T-cell (primary cell): ENCODE results near the gene CYP27B1. TPM values are rescaled to one million over a fixed set of nuclear protein-coding genes. Genes with fewer than 3 reads are reported as not detected.

Experiments used
- ATAC-seq, 4 experiments: fragments of 200-7000 bp in 3 of 4; fragments of 150-1000 bp in 1 of 4; cut with Tn5 transposase; replicated peaks in 1 of 4; 1 replicate in 3 of 4; 2 replicates in 1 of 4; pipeline ENCODE4 v1.10.0; 2021; ENCODE audit warnings: moderate library complexity in 3 of 4, mild to moderate bottlenecking in 2 of 4, moderate number of reproducible peaks in 1 of 4
- CTCF ChIA-PET, 2 donors: fragments of 300-600 bp; sonication (Branson Sonifier 250); formaldehyde crosslinking; loops; one replicate each; lab custom pipeline; 2022; ENCODE audit warnings: antibody characterized with exemption in 2 of 2; lab: Charles Lee
- POLR2A ChIA-PET, 2 donors: fragments of 300-600 bp; sonication (Branson Sonifier 250); formaldehyde crosslinking; loops; one replicate each; lab custom pipeline; 2022; ENCODE audit warnings: antibody characterized with exemption in 2 of 2; lab: Charles Lee
- DNase-seq, 35 experiments: peaks; one replicate each; pipeline versions ENCODE4 v3.0.0 to v3.0.0-alpha.2; 2013 to 2023
- H3K27ac ChIP-seq: one replicate; pipeline ENCODE4 v1.5.1; 2013; ENCODE audit warnings: low read length
- H3K27me3 ChIP-seq, 2 experiments: replicated peaks in 1 of 2; 1 replicate in 1 of 2; 2 replicates in 1 of 2; pipeline versions ENCODE4 v1.6.1 to v1.7.0; 2013; ENCODE audit warnings: low read length in 1 of 2, mixed read lengths in 1 of 2; ENCODE audit not compliant: control insufficient read depth in 2 of 2, insufficient read depth in 2 of 2; ENCODE audit errors: extremely low read depth in 1 of 2
- H3K36me3 ChIP-seq, 2 donors: 1 replicate in 1 of 2; 2 replicates in 1 of 2; pipeline versions ENCODE4 v1.6.1 to v1.7.0; 2013; ENCODE audit warnings: low read length in 1 of 2; ENCODE audit not compliant: control insufficient read depth in 2 of 2, insufficient read depth in 1 of 2; ENCODE audit errors: extremely low read depth in 1 of 2
- H3K4me1 ChIP-seq, 2 experiments: 1 replicate in 1 of 2; 2 replicates in 1 of 2; pipeline versions ENCODE4 v1.6.1 to v1.7.0; 2013; ENCODE audit warnings: low read length in 2 of 2, mixed read lengths in 1 of 2; ENCODE audit not compliant: insufficient read depth in 2 of 2, control insufficient read depth in 1 of 2; ENCODE audit errors: extremely low read depth in 1 of 2
- H3K4me3 ChIP-seq, 2 donors: 1 replicate in 1 of 2; 2 replicates in 1 of 2; pipeline versions ENCODE4 v1.5.1 to v1.7.0; 2013; ENCODE audit warnings: mild to moderate bottlenecking in 2 of 2, low read length in 1 of 2, moderate library complexity in 1 of 2; ENCODE audit not compliant: control insufficient read depth in 1 of 2; ENCODE audit errors: extremely low read depth in 1 of 2
- H3K9me3 ChIP-seq: 2 replicates; pipeline ENCODE4 v1.7.0; 2013
- H3K27ac Mint-ChIP-seq, 2 donors: one replicate each; pipeline ENCODE4 v1.8.0; 2020 to 2021; ENCODE audit warnings: mild to moderate bottlenecking in 2 of 2, mixed read lengths in 2 of 2
- H3K27me3 Mint-ChIP-seq, 2 donors: one replicate each; pipeline ENCODE4 v1.8.0; 2021 to 2022; ENCODE audit warnings: mixed read lengths in 2 of 2
- H3K36me3 Mint-ChIP-seq: one replicate; pipeline ENCODE4 v1.8.0; 2021; ENCODE audit warnings: mixed read lengths
- H3K4me1 Mint-ChIP-seq, 3 donors: one replicate each; pipeline ENCODE4 v1.8.0; 2020 to 2022; ENCODE audit warnings: mixed read lengths in 3 of 3, mild to moderate bottlenecking in 1 of 3
- H3K4me3 Mint-ChIP-seq, 3 donors: one replicate each; pipeline ENCODE4 v1.8.0; 2020 to 2022; ENCODE audit warnings: mild to moderate bottlenecking in 3 of 3, mixed read lengths in 3 of 3, moderate library complexity in 3 of 3
- H3K9me3 Mint-ChIP-seq, 3 donors: one replicate each; pipeline ENCODE4 v1.8.0; 2020 to 2022; ENCODE audit warnings: mixed read lengths in 3 of 3
- WGBS: methylation state at CpG from one replicate; pipeline ENCODE4 v1.1.5; 2013; ENCODE audit warnings: missing lambda C conversion rate; ENCODE audit not compliant: insufficient coverage; 5-methylcytosine and 5-hydroxymethylcytosine counted together
- total RNA-seq, 35 experiments: library from RNA in 6 of 35; stranded (reverse) in 6 of 35; fragments of 120-200 nt in 1 of 35; gene quantifications; one replicate each; pipeline versions ENCODE4 v1.2.1 to v1.2.4 and lab custom pipeline; 2013 to 2026

The CYP27B1 gene
- total RNA-seq, 5 donors from 2014 or later (not counting 1 experiment from before 2014, with no cell fraction given), result 0.76 to 2.1 (median 1.2) TPM

DNA sequence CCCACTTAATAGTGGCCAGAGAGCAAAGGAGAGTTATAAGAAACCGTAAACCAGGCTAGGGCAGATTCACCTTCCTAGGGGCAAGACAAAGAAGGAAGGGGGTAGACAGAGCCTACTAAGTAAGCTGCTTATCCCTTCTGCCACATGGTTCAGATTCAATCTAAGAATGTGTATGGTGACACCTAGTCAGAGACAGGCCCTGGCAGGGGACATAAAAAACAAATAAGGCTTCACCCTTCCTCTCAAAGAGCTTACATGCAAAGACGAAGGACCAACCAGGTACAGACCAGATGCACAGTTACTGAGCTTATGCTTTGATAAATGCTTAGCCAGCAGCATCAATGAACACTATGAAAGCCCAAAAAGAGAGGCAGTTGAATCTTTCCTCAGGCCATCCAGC, 4.4 kb downstream of the CYP27B1 start:
- Mint-ChIP-seq H3K4me1 (peaks cover 38 to 53% (median 43%) of the 10 kb centered on the region in 3 donors), H3K4me3 (no peak overlapping the region), H3K36me3 (peaks cover 12% of the 10 kb centered on the region), H3K27me3 (peaks cover 16 to 35% of the 10 kb centered on the region in 2 donors), H3K27ac (no peak overlapping the region), H3K9me3 (no peaks in the 10 kb centered on the region)
- WGBS, result 86% methylated on average over 1 of the region's 2 CpGs
- peaks cover 7 to 20% of the 10 kb centered on the region in 2 donors for H3K36me3 ChIP-seq
- H3K27me3 ChIP-seq, result peaks cover 19 to 35% of the 10 kb centered on the region in 2 experiments
- DNase-seq (no peak), ATAC-seq (no peak)
- H3K4me1 ChIP-seq, result peaks cover 9 to 35% of the 10 kb centered on the region in 2 experiments
- H3K9me3 ChIP-seq, result no peaks in the 10 kb centered on the region
- no peak overlapping the region for H3K4me3 ChIP-seq
- ChIA-PET CTCF (interaction anchor here (1.2 to 1.6 kb wide), 3 partner anchors 19 to 141 kb away, joined by 3 read pairs; no protein-coding TSS in a partner anchor), POLR2A (no interaction called here)
- no peak overlapping the region for H3K27ac ChIP-seq

DNA sequence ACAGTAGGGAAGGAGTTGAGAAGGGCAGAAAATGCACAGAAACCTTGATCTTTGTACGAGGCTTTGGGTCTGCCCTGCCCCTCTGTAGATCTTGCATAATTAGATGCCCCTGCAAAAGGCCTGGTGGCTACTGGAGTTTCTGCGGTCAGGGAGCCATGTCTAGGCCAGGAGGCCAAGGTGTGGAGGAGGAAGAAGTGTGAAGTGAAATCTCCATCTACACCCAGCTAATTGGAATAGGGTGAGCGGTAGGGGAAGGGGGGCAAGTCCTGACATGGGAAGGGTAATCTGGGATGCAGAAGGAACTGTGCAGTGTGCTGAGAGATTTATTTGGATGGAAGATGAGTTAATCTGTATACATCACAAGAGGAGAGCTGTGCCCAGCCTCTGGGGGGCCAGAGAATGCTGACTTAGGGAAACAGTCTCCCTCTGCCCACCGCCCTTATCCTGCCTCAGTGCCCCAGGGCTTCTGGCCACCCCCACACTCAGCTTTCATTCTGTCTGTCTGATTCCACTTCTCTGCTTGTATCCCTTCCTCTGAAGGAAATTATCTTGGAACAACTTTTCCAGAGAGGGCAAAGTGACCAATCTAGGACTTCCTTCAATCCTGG, 5.4 kb downstream of the CYP27B1 start:
- H3K4me3 ChIP-seq, result no peak overlapping the region
- Mint-ChIP-seq H3K36me3 (peaks cover 15% of the 10 kb centered on the region), H3K4me3 (no peak overlapping the region), H3K27me3 (peaks cover 13 to 28% of the 10 kb centered on the region in 2 donors), H3K9me3 (no peaks in the 10 kb centered on the region), H3K4me1 (peaks cover 40 to 54% (median 47%) of the 10 kb centered on the region in 3 donors), H3K27ac (no peak overlapping the region)
- no peak for DNase-seq
- ChIA-PET CTCF (interaction anchor here (0.6 to 1.3 kb wide), 4 partner anchors 13 to 142 kb away, joined by 3 to 5 read pairs (median 3); partner anchors contain the start of gene TSPAN31 (in 1 of the 2)), POLR2A (no interaction called here)
- WGBS, result 88% methylated on average over 1 of the region's 4 CpGs
- no peaks in the 10 kb centered on the region for H3K9me3 ChIP-seq
- ATAC-seq, result no peak
- no peak overlapping the region for H3K27ac ChIP-seq
- peaks cover 9 to 37% of the 10 kb centered on the region in 2 experiments for H3K4me1 ChIP-seq
- peaks cover 10 to 26% of the 10 kb centered on the region in 2 experiments for H3K27me3 ChIP-seq
- H3K36me3 ChIP-seq, result peaks cover 7 to 20% of the 10 kb centered on the region in 2 donors

DNA sequence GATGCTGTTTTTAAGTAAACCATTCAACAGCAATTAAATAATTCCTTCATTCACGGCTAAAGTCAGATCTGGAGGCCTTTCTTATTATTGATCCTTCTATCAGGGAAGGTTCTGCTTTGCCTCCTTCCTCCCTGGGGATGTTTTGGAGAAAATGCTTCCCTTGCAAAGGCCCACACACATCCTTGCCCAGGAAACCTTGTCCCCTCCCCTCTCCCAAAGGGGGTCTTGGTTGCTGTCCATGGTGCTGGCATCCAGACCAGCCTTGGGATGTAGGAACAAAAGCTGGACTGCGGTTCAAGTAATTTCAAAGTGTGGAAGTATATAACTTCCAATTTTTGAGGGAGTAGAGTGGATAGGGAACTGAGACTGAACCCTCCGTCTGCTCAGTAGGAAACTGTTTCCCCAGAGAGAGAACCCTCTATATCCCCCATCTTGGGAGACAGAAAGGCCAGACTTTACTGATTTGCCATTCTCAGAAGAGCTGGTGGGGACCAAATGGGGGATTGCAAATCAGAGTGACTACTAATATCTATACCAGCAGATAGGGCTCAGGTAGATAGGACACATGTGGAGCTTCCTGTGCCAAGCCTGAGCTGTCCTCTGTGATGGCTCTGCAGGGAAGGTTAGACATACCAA, 6.4 kb downstream of the CYP27B1 start:
- no peaks in the 10 kb centered on the region for H3K9me3 Mint-ChIP-seq
- H3K27me3 Mint-ChIP-seq, result peaks cover 9 to 19% of the 10 kb centered on the region in 2 donors
- Histone ChIP-seq H3K27ac (no peak overlapping the region), H3K36me3 (peaks cover 7 to 20% of the 10 kb centered on the region in 2 donors), H3K9me3 (no peaks in the 10 kb centered on the region), H3K4me1 (peaks cover 11 to 35% of the 10 kb centered on the region in 2 experiments), H3K27me3 (peaks cover 5 to 16% of the 10 kb centered on the region in 2 experiments), H3K4me3 (no peak overlapping the region)
- ChIA-PET CTCF (interaction anchor here (0.6 to 2.1 kb wide), 3 partner anchors 15 to 144 kb away, joined by 3 to 8 read pairs (median 8); no protein-coding TSS in a partner anchor), POLR2A (no interaction called here)
- ATAC-seq (no peak), DNase-seq (no peak)
- H3K4me1 Mint-ChIP-seq, result peaks cover 39 to 51% (median 46%) of the 10 kb centered on the region in 3 donors
- H3K36me3 Mint-ChIP-seq, result peaks cover 15% of the 10 kb centered on the region
- no CpG with 5 or more reads among the region's 3 CpGs for WGBS
- H3K27ac Mint-ChIP-seq, result no peak overlapping the region
- no peak overlapping the region for H3K4me3 Mint-ChIP-seq

DNA sequence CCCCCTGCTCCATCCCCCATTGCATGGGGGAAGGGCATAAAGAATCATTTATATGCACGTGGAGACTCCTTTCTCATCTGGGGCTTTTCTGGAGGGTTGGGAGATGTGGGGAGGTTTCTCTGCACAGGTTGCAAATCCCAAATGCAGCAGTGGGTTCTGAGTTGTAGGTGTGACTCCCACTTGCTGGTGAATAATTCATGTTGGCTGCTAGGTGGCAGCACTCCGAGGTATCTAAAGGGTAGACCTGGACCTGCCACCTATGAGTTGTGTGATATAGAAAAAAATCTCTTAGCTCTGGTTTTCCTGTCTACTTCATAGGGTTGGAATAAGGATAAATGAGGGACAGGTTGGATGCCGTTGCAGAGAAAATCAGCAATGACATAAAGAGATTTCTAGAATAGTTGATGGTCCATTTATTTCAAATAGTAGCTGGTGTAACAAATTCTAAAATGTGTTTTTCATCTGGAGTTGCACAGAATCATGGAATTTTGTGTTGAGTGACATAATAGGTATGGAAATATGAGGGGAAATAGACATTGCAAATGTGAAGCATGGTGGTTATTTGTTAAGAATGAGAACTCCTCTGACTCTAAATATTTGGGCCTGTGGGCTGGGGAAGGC, 7.4 kb downstream of the CYP27B1 start:
- Mint-ChIP-seq H3K4me1 (peaks cover 33 to 45% (median 40%) of the 10 kb centered on the region in 3 donors), H3K27ac (peak overlapping the region; percentile 11 to 46), H3K9me3 (no peaks in the 10 kb centered on the region), H3K4me3 (no peak overlapping the region), H3K27me3 (peaks cover 9 to 11% of the 10 kb centered on the region in 2 donors), H3K36me3 (peaks cover 15% of the 10 kb centered on the region)
- H3K27me3 ChIP-seq, result peaks cover 3 to 6% of the 10 kb centered on the region in 2 experiments
- ATAC-seq (no peak), DNase-seq (peak in 21 of 35 experiments; percentile 31 to 69 (median 47))
- no peaks in the 10 kb centered on the region for H3K9me3 ChIP-seq
- H3K27ac ChIP-seq, result no peak overlapping the region
- H3K36me3 ChIP-seq, result peaks cover 7 to 20% of the 10 kb centered on the region in 2 donors
- peaks cover 7 to 28% of the 10 kb centered on the region in 2 experiments for H3K4me1 ChIP-seq
- H3K4me3 ChIP-seq, result no peak overlapping the region
- POLR2A ChIA-PET, result interaction anchor here in 1 of 2 donors (0.6 to 1.3 kb wide), 2 partner anchors 13 to 14 kb away, joined by 3 to 4 read pairs; partner anchors contain the start of genes EEF1AKMT3 and METTL1
- CTCF ChIA-PET, result interaction anchor here (0.5 to 2.1 kb wide), 19 partner anchors 16 to 685 kb away, joined by 3 to 9 read pairs (median 4); partner anchors contain the start of gene TSFM (in 1 of the 2)
- 40% methylated on average over 1 of the region's 3 CpGs for WGBS

DNA sequence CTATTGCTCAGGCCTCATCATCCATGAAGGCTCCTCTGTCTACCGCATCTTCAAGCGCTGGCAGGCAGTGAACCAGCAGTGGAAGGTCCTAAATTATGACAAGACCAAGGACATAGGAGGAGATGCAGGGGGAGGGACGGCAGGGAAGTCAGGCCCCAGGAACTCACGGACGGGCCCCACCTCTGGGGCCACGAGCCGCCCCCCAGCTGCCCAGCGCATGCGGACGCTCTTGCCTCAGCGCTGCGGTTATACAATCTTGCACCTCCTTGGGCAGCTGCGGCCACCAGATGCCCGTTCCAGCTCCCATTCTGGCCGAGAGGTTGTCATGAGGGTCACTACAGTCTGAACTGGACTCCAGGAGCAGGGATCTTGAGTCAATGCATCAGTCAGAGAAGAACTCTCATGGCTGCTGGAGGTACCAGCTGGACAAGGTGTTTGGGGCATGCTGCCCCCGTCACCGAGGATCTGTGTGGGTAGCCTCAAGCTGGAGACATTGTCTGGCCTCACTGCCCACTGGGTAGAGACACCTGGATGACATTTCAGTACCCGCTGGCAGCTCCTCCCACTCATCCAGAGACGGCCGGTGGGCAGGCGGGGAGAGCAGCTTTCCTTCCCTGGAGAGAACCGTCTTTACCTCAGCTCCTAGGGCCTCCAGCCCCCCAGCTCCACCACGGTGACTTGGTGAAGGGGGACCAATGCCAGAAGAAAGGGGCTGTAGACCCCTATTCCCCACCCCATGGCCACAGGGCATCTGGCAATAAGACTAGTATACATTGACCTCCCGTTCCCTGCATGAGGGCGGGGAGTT, 8.1 kb downstream of the CYP27B1 start:
- DNase-seq, result no peak
- Histone ChIP-seq H3K27ac (no peak overlapping the region), H3K36me3 (peaks cover 7 to 20% of the 10 kb centered on the region in 2 donors), H3K4me1 (peaks cover 14 to 32% of the 10 kb centered on the region in 2 experiments), H3K9me3 (no peaks in the 10 kb centered on the region), H3K4me3 (no peak overlapping the region), H3K27me3 (peaks cover 0 to 2% of the 10 kb centered on the region in 2 experiments)
- H3K27me3 Mint-ChIP-seq, result peaks cover 4% of the 10 kb centered on the region in 2 donors
- H3K36me3 Mint-ChIP-seq, result peaks cover 15% of the 10 kb centered on the region
- no peak overlapping the region for H3K27ac Mint-ChIP-seq
- H3K4me3 Mint-ChIP-seq, result no peak overlapping the region
- POLR2A ChIA-PET, result interaction anchor here in 1 of 2 donors (0.6 to 1.3 kb wide), 2 partner anchors 13 to 15 kb away, joined by 3 to 4 read pairs; partner anchors contain the start of genes EEF1AKMT3 and METTL1
- H3K4me1 Mint-ChIP-seq, result peaks cover 36 to 45% (median 42%) of the 10 kb centered on the region in 3 donors
- H3K9me3 Mint-ChIP-seq, result no peaks in the 10 kb centered on the region
- 98% methylated on average over 11 of the region's 25 CpGs for WGBS
- CTCF ChIA-PET, result interaction anchor here (0.5 to 2.1 kb wide), 14 partner anchors 16 to 1925 kb away, joined by 3 to 9 read pairs (median 4); partner anchors contain the start of genes CTDSP2 (in 1 of the 2) and TSFM (in 1 of the 2)
- ATAC-seq, result no peak
